Stimulated activated naive CD4-positive, alpha-beta T cell treated with Interleukin-2 at 50 U/mL for 16 hours (primary cell): ENCODE results near the gene PLIN4.

Experiments
- DNase-seq: peaks from one replicate; lab custom pipeline; 2025; lab: John Stamatoyannopoulos, UW

PLIN4 gene

DNA sequence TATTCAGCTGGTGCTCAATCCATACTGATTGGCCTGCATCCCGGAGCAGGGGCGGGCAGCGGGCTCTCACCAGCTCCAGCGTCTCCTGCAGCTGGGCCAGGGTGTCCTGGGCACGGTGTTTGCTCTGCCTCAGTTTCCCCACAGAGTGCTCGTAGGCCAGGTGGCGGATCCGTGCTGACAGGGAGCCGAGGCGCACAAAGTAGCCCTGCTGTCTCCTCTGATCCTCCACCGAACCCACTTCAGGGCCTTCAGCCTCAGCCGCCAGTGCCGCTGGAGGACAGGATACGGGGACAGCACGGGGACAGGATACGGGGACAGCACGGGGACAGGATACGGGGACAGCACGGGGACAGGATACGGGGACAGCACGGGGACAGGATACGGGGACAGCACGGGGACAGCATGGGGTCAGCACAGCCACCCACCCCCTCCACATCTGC, 7.3 kb upstream of the PLIN4 start:
- no peak for DNase-seq

GRCh38 chr19:4524808-4525562, 6.7 kb upstream of the PLIN4 start:
- peak; percentile 52 for DNase-seq

DNA sequence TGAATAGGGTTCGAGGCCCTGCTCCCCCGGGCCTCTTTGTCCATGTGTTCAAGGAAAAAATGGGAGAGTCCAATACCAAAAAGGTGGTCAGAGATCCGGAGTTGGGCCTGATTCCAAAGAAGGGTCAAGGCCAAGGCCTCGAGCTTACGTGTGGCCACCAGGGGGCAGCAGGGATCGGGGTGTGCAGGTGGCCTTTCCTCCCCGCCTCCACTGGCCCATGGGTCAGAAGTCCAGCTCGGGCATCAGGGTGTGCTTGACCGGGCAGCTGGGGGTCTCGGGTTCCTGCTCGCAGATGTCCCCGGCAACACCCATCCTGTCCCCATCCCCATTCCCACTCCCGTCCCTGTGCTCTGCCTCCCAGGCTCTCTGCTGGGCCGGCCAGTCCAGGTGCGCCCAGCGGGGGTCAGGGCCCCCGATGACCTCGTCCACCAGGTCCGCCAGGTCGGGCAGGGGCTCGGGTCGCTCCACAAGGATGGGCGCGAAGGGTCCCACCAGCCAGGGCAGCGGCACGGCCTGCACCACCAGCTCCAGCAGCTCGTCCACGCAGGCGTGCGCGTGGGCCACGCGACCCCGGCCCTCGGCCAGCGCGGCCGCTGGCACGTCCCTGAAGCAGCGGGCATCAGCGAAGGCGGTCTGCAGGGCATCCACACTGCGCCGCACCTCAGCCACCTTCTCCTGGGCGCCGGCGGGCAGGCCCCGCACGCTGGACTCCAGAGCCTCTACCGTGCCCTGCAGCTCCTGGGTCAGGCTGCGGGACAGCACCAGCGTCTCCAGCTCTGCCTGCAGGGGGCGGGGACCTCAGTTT, 5.2 kb upstream of the PLIN4 start:
- no peak for DNase-seq

DNA sequence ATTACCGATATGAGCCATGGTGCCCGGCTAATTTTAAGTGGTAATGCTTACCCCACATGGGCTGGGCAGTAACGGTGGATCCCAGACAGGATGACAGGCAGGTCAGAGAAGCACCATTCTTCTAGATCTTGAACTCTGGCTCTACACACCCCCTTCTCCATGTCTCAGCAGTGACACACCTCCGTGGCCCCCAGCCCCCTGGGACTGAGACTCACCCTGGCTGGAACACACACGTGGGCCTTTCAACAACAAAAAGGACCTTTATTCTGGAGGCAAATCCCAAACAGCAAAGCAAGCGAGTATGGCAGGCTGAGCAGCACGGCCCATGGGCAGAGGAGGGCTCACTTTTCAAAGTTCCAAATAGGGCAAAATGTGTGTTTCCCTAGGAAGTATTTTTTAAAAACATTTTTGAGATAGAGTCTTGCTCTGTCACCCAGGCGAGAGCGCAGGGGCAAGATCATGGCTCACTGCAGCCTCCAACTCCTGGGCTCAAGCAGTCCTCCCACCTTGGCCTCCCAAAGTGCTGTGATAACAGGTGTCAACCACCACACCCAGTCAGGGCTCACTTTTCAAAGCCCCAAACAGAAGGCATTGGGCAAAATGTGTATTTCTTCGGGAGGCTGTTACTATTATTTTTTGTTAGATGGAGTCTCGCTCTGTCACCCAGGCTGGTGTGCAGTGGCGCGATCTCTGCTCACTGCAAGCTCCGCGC, 4.2 kb upstream of the PLIN4 start:
- DNase-seq: no peak

GRCh38 chr19:4521888-4522242, 3.6 kb upstream of the PLIN4 start:
- no peak for DNase-seq

- no peak for DNase-seq
Measured at GRCh38 chr19:4521170-4521887, 3.0 kb upstream of the PLIN4 start.

- DNase-seq: no peak
Measured at GRCh38 chr19:4519521-4520277, 1.4 kb upstream of the PLIN4 start.

DNA sequence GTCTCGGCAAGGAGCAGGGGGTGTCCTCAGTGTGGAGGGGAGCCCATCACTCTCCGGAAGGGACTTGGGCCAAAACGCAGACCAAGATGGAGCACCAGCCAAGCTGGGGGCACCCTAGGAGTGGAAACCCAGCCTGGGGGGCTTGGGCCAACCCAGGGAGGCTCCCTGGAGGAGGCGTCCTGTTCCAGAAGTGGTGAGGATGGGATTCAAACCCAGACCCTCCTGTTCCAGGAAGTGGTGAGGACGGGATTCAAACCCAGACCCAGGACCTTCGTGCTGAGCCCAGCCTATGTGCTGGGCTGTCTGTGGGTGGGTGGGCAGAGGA, 848 bp upstream of the PLIN4 start:
- DNase-seq: no peak

DNA sequence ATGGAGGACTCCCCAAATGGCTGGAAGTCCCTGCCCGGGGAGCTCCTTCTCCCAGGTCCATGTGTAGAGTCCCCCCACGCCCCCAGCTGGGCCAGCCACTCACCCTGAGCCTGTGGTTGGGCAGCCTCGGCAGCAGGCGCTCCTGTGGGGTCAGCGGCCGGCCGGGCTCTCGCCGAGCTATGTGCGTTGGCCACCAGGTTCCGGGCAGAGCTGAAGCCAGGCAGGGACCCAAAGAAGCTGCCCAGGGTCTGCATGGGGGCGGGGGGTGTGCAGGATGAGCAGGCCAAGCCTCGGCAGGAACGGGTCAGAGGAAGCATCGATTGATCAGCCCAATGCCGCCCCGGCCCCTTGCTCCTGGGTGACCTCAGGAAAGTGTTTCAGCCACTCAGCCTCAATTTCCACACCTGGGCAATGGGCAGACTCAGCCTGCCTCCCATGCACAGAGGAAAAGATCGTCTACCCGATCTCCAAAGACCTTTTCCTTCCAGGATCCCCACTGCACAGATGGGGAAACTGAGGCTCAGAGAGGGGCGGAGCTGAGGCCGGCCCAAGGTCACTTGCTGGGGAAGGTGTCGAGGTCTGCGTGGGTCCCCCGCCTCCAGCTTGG, 732 bp downstream of the PLIN4 start:
- no peak for DNase-seq

- DNase-seq: no peak
Measured at GRCh38 chr19:4516939-4517300, 1.4 kb downstream of the PLIN4 start.

GRCh38 chr19:4516199-4516938, 1.9 kb downstream of the PLIN4 start:
- DNase-seq: no peak

DNA sequence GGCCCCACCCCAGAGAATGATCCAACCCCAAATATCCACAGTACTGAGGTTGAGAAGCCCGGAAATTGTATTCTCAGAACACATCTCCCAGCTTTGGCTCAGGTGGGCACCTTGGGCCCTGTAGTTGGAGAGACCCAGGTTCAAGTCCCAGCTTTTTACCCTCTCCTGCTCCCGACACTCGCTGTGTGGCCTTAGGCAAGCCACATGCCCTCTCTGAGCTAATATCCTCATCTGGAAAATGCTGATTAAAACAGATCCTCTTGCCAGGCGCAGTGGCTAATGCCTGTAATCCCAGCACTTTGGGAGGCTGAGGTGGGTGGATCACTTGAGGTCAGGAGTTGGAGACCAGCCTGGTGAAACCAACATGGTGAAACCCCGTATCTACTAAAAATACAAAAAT, 2.6 kb downstream of the PLIN4 start:
- DNase-seq: no peak

DNA sequence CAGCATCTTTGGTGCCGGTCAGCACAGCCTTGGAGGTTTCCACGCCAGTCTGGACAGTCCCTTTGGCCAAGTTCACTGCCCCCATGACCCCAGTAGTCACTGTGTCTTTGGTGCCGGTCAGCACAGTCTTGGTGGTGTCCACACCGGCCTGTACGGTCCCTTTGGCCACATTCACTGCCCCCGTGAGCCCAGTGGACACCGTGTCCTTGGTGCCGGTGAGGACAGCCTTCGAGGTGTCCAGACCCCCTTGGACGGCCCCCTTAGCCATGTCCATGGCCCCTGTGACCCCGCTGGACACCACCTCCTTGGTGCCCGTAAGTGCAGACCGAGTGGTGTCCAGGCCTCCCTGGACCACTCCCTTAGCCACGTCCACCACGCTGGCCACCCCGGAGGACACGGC, 5.0 kb downstream of the PLIN4 start:
- no peak for DNase-seq

DNA sequence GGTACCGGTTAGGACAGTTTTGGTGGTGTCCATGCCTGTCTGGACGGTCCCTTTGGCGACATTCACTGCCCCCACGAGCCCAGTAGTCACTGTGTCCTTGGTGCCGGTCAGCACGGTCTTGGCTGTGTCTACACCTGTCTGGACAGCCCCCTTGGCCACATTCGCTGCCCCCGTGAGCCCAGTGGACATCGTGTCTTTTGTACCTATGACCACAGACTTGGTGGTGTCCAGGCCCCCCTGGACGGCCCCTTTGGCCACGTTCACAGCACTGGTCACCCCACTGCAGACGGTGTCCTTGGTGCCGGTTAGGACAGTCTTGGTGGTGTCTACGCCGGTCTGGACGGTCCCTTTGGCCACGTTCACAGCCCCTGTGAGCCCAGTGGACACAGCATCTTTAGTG, 6.2 kb downstream of the PLIN4 start:
- DNase-seq: no peak

DNA sequence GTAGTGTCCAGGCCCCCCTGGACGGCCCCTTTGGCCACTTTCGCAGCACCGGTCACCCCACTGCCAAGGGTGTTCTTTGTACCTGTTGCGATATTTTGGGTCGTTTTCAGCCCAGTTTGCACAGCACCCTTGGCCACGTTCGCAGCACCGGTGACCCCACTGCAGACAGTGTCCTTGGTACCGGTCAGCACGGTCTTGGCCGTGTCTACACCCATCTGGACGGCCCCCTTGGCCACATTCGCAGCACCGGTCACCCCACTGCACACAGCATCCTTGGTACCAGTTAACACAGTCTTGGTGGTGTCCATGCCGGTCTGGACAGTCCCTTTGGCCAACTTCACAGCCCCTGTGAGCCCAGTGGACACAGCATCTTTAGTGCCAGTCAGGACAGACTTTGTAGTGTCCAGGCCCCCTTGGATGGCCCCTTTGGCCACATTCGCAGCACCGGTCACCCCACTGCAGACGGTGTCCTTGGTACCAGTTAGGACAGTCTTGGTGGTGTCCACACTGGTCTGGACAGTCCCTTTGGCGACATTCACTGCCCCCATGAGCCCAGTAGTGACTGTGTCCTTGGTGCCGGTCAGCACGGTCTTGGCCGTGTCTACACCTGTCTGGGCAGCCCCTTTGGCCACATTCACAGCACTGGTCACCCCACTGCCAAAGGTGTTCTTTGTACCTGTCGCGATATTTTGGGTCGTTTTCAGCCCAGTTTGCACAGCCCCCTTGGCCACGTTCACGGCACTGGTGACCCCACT, 6.8 kb downstream of the PLIN4 start:
- DNase-seq: no peak

DNA sequence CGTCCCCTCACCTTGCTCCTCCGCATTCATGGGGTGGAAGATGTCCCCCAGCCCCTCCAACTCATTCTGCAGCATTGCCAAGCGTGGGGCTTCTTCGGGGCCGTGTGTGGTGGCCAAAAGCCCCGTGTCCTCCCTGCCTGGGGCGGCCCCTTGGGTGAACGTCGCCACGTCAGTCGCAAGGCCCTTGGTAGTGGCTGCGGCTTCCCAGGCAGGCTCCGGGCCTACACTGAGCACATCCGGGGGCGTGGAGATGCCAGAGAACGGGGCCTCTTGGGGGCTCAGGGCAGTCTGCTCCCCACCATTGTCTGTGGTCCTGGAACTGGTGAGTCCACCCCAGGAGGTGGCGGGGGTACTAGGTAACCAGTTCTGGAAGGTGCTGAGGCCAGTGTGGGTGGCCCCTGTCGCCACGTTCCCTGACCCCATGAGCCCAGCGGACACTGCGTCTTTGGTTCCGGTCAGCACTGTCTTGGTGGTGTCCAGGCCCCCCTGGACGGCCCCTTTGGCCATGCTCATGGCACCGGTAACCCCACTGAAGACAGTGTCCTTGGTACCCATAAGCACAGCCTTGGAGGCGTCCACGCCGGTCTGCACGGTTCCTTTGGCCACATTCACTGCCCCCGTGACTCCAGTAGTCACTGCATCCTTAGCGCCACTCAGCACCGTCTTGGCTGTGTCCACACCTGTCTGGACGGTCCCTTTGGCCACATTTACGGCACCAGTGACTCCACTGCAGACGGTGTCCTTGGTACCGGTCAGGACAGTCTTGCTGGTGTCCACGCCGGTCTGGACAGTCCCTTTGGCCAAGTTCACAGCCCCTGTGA, 7.6 kb downstream of the PLIN4 start:
- DNase-seq: no peak

DNA sequence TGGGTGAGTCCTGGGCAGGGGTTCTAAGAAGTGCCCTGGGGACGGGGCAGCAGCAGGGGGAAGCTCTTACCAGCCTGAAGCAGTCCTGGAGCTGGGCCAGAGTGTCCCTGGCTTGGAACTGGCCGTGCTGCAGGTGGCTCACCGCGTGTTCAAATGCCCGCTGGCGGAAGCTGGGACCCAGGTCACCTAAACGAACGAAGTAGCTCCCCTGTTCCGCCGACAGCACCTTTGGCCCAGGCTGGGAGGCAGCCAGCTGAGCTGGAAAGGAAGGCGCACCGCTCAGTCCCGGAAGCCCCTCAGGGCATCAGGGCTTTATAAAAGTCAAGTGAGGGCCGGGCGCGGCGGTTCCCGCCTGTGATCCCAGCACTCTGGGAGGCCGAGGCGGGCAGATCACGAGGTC, 9.6 kb downstream of the PLIN4 start:
- DNase-seq: no peak

GRCh38 chr19:4507804-4508203, 10.5 kb downstream of the PLIN4 start:
- DNase-seq: no peak

- no peak for DNase-seq
Measured at GRCh38 chr19:4507150-4507452, 11.2 kb downstream of the PLIN4 start.
